GM12872 (cell line): ENCODE data around the gene ADAMTS12.
A peak's percentile ranks its signal among the peaks of the same experiment; 100 is the strongest.

ENCODE experiments used
- TF ChIP-seq, protein P1 (sequence below): IDR thresholded peaks from 3 replicates; pipeline ENCODE4 v1.5.1; 2011; ENCODE audit warnings: low read depth, mild to moderate bottlenecking, low read length, moderate library complexity; ENCODE audit not compliant: insufficient read depth

ADAMTS12 gene

DNA sequence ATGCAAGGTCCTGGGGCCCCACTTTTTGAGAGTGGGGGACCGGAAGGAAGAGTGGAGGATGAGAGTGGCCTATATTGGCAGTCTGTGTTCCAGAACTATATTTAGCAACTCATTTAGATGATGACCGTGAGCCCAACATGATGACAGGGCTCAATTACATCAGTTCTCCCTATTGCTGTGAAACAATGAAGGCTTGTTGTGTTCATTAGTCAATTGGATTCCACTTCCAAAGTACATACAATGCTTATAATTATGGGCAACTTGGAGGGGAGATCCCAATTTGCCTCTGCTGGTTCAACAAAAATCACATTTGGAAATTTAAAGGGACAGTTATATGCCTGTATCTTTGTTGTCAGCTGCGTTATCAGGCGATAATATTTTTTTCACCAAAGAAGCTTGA, 360.0 kb downstream of the ADAMTS12 start:
- TF ChIP-seq, protein P1, sequence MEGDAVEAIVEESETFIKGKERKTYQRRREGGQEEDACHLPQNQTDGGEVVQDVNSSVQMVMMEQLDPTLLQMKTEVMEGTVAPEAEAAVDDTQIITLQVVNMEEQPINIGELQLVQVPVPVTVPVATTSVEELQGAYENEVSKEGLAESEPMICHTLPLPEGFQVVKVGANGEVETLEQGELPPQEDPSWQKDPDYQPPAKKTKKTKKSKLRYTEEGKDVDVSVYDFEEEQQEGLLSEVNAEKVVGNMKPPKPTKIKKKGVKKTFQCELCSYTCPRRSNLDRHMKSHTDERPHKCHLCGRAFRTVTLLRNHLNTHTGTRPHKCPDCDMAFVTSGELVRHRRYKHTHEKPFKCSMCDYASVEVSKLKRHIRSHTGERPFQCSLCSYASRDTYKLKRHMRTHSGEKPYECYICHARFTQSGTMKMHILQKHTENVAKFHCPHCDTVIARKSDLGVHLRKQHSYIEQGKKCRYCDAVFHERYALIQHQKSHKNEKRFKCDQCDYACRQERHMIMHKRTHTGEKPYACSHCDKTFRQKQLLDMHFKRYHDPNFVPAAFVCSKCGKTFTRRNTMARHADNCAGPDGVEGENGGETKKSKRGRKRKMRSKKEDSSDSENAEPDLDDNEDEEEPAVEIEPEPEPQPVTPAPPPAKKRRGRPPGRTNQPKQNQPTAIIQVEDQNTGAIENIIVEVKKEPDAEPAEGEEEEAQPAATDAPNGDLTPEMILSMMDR = no peak

- TF ChIP-seq, protein P1 = no peak
These were observed 360.8 kb downstream of the ADAMTS12 start for GRCh38 chr5:33531037-33531298.

DNA sequence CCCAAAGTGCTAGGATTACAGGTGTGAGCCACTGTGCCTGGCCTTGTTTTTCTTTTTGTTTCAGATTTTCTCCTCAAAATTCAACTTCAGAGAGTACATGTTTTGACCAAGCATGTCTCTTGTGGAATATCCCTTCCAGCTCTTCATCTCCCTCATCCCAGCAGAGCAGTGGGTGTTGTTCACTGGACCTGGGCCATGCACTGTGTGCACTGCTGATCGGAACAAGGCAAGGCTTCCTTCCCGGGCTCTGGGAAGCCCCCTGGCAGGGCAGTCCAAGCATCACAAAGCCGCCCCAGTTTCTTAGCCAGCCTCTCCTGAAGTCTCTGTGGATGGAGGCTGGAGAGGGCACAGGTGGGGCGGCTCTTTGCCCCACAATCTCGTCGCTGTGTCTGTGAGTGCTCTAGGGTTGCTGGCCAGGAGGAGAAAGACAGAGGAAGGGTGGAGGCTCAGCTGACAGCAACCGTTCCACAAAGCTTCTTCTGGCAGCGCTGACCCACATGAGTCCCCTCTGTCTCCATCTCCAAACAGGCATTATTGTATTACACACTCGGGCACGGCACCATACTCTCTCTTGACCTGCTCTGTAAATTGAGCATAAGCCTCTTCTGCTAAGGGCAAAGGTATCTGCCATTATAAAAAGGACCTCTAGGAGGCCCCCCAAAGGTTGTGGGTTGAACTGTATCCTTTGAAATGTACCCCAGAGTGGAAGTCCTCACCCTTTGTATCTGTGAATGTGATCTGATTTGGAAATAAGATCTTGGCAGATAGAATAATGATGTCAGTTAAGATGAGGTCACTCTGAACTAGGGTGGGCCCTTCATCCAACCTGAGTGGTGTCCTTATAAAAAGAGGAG, 361.4 kb downstream of the ADAMTS12 start:
- TF ChIP-seq, protein P1 = peak; percentile 15; the same call in 1 of the 3 replicates

DNA sequence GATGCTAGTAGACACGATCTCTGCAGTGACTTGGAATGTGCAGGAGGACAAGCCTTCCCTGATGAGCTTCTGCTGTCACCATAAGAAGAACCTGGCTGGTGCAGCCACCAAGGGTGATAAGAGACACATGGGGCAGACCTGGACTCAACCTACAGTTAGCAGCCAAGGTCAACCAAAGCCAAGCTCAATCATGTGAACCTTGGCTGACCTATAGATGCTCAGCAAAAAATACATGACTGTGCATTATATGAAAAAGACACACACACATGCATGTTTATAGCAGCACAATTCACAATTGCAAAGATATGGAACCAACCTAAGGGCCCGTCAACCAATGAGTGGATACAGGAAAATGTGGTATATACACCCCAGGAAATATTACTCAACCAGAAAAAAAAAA, 364.1 kb downstream of the ADAMTS12 start:
- TF ChIP-seq, protein P1 = no peak

DNA sequence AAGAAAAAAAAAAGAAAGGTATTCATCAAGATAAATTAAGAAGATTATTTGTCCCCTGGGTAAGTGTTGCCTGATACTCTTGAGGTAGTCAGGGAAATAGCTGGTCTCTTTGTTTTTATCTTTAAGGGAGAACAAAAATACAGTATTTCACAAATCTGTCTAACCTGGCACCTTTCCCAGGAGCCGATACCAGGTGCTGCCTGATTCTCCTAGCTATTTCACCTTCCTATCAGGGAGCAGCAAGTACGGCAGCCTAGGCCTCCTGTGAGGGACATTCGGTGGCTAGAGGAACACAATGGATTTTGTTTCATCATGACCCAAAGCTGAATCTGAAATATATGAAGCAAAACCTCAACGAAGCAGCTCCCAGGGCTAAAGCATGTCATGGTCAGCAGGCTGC, 365.0 kb downstream of the ADAMTS12 start:
- TF ChIP-seq, protein P1 = no peak

DNA sequence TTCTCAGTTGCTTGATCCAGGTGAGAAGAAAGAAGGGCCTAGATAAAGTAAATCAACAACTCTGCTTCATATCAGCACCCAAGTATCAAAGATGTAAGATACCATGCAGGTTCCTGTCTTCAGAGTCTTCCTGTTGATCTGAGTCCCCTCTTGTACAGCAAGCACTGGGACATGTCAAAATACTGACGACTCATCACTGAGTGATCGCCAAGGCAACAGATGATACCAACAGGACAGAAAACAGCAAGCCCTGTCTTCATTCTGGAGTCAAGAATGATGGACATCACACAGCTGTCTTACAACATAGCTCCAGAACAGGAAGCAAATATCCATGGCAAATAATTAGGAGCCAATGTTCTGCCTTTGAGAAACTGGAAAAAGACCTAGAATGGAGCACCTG, 367.3 kb downstream of the ADAMTS12 start:
- TF ChIP-seq, protein P1 = no peak

- TF ChIP-seq, protein P1 = no peak
These were observed 368.5 kb downstream of the ADAMTS12 start for GRCh38 chr5:33523208-33523771.
